ENCODE measurements around the gene PRKAR2A.

DNA sequence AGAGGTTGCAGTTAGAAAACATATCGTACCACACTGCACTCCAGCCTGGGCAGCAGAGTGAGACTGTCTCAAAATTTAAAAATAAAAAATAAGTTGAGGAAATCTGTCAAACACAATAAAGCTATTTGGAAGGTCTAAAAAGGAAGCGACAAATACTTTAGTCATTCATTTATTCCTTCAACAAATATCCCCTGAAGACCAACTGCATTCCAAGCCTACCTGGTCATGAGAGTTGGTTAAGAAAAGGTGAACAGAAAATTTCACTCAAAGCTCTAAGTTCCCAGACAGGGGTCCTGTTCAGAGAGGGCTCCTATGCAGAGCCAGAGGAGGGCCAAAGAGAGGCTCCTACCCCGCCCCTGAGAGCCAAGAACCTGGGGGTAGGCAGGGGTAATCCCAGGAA lies 15.4 kb upstream of the PRKAR2A start:
- TF ChIP-seq EZH2 (IDR thresholded peaks at IDR 0.05; ENCODE audit: borderline replicate concordance, low read length) = no peak
- TF ChIP-seq, protein P1, sequence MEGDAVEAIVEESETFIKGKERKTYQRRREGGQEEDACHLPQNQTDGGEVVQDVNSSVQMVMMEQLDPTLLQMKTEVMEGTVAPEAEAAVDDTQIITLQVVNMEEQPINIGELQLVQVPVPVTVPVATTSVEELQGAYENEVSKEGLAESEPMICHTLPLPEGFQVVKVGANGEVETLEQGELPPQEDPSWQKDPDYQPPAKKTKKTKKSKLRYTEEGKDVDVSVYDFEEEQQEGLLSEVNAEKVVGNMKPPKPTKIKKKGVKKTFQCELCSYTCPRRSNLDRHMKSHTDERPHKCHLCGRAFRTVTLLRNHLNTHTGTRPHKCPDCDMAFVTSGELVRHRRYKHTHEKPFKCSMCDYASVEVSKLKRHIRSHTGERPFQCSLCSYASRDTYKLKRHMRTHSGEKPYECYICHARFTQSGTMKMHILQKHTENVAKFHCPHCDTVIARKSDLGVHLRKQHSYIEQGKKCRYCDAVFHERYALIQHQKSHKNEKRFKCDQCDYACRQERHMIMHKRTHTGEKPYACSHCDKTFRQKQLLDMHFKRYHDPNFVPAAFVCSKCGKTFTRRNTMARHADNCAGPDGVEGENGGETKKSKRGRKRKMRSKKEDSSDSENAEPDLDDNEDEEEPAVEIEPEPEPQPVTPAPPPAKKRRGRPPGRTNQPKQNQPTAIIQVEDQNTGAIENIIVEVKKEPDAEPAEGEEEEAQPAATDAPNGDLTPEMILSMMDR (conservative IDR thresholded peaks at IDR 0.05 in 1 of 2, IDR thresholded peaks at IDR 0.05 in 1 of 2; ENCODE audit: extremely low read depth in 1 of 2, insufficient read depth in 1 of 2, low read depth in 1 of 2, low read length in 2 of 2) = no peak

Data from mammary epithelial cell (primary cell).